MG63 (cell line): ENCODE measurements around the gene RASA3. TPM values are rescaled to one million over a fixed set of nuclear protein-coding genes. Genes with fewer than 3 reads are reported as not detected.
"Not testable (repeated sequence)": the region's sequence is repeated elsewhere in the genome, so short reads cannot be mapped to it uniquely, and the experiment has no call there.

Experiments used
- DNase-seq: peaks from one replicate; pipeline ENCODE4 v3.0.0-alpha.2; 2020
- H3K27me3 ChIP-seq: fragments of 250-450 bp; sonication (Bioruptor Pico); 2 replicates; pipeline ENCODE4 v1.5.1; 2020; ENCODE audit warnings: mild to moderate bottlenecking, moderate library complexity
- H3K36me3 ChIP-seq: fragments of 250-450 bp; sonication (Bioruptor Pico); 2 replicates; pipeline ENCODE4 v1.5.1; 2020; ENCODE audit warnings: mild to moderate bottlenecking, moderate library complexity
- H3K4me3 ChIP-seq: fragments of 250-450 bp; sonication (Bioruptor Pico); 2 replicates; pipeline ENCODE4 v1.5.1; 2020; ENCODE audit warnings: mild to moderate bottlenecking, moderate library complexity
- H3K9me3 ChIP-seq: fragments of 250-450 bp; sonication (Bioruptor Pico); 2 replicates; pipeline ENCODE4 v1.5.1; 2020; ENCODE audit warnings: mild to moderate bottlenecking, moderate library complexity
- total RNA-seq: library from RNA; depleted of rRNA; stranded (reverse); fragments of >200 nt; shearing (Covaris generic); gene quantifications from 2 replicates; pipeline ENCODE4 v1.2.3, GENCODE V29; 2014; ENCODE audit warnings: low replicate concordance

Gene RASA3
- total RNA-seq, 1 experiment from 2014 or later: 21.7 TPM

- Histone ChIP-seq H3K9me3 (no peaks in the 10 kb centered on the region), H3K4me3 (no peak overlapping the region), H3K36me3 (peaks cover 5% of the 10 kb centered on the region), H3K27me3 (no peaks in the 10 kb centered on the region)
- DNase-seq: peak; percentile 54
Observed at GRCh38 chr13:114124921-114125320, 7.5 kb downstream of the RASA3 start.

GRCh38 chr13:114124431-114124830 lies 8.0 kb downstream of the RASA3 start:
- no peak for DNase-seq
- Histone ChIP-seq H3K36me3 (peaks cover 4% of the 10 kb centered on the region), H3K9me3 (no peaks in the 10 kb centered on the region), H3K27me3 (no peaks in the 10 kb centered on the region), H3K4me3 (no peak overlapping the region)

GRCh38 chr13:114123876-114124275 lies 8.5 kb downstream of the RASA3 start:
- H3K9me3 ChIP-seq: no peaks in the 10 kb centered on the region
- no peak overlapping the region for H3K4me3 ChIP-seq
- H3K36me3 ChIP-seq: peaks cover 3% of the 10 kb centered on the region
- no peak for DNase-seq
- H3K27me3 ChIP-seq: no peaks in the 10 kb centered on the region

GRCh38 chr13:114123448-114123847 lies 9.0 kb downstream of the RASA3 start:
- no peaks in the 10 kb centered on the region for H3K9me3 ChIP-seq
- H3K36me3 ChIP-seq: peaks cover 3% of the 10 kb centered on the region
- no peak overlapping the region for H3K4me3 ChIP-seq
- no peak for DNase-seq
- no peaks in the 10 kb centered on the region for H3K27me3 ChIP-seq

- no peak overlapping the region for H3K4me3 ChIP-seq
- no peak for DNase-seq
- H3K27me3 ChIP-seq: no peaks in the 10 kb centered on the region
- peaks cover 3% of the 10 kb centered on the region for H3K36me3 ChIP-seq
- H3K9me3 ChIP-seq: no peaks in the 10 kb centered on the region
Observed at GRCh38 chr13:114122591-114123211, 9.7 kb downstream of the RASA3 start.

GRCh38 chr13:114122127-114122511 lies 10.3 kb downstream of the RASA3 start:
- H3K36me3 ChIP-seq: peaks cover 3% of the 10 kb centered on the region
- H3K4me3 ChIP-seq: no peak overlapping the region
- no peak for DNase-seq
- no peaks in the 10 kb centered on the region for H3K27me3 ChIP-seq
- H3K9me3 ChIP-seq: no peaks in the 10 kb centered on the region

GRCh38 chr13:114121496-114122126 lies 10.8 kb downstream of the RASA3 start:
- no peak overlapping the region for H3K4me3 ChIP-seq
- no peaks in the 10 kb centered on the region for H3K9me3 ChIP-seq
- no peak for DNase-seq
- peaks cover 3% of the 10 kb centered on the region for H3K36me3 ChIP-seq
- H3K27me3 ChIP-seq: no peaks in the 10 kb centered on the region

GRCh38 chr13:114121031-114121430 lies 11.4 kb downstream of the RASA3 start:
- Histone ChIP-seq H3K9me3 (no peaks in the 10 kb centered on the region), H3K4me3 (no peak overlapping the region)
- no peak for DNase-seq

GRCh38 chr13:114120591-114121011 lies 11.8 kb downstream of the RASA3 start:
- DNase-seq: no peak
- Histone ChIP-seq H3K27me3 (no peaks in the 10 kb centered on the region), H3K36me3 (peaks cover 3% of the 10 kb centered on the region), H3K9me3 (no peaks in the 10 kb centered on the region), H3K4me3 (no peak overlapping the region)

More at GRCh38 chr13:114121031-114121430, 11.4 kb downstream of the RASA3 start:
- Histone ChIP-seq H3K36me3 (peaks cover 3% of the 10 kb centered on the region), H3K27me3 (no peaks in the 10 kb centered on the region)

GRCh38 chr13:114119196-114119595 lies 13.2 kb downstream of the RASA3 start:
- peak; percentile 76 for DNase-seq
- H3K4me3 ChIP-seq: peak overlapping the region; percentile 28
- no peaks in the 10 kb centered on the region for H3K9me3 ChIP-seq
- no peaks in the 10 kb centered on the region for H3K27me3 ChIP-seq
- H3K36me3 ChIP-seq: peaks cover 10% of the 10 kb centered on the region

- no peaks in the 10 kb centered on the region for H3K27me3 ChIP-seq
- H3K9me3 ChIP-seq: no peaks in the 10 kb centered on the region
- H3K4me3 ChIP-seq: peak overlapping the region; percentile 28
- H3K36me3 ChIP-seq: peaks cover 10% of the 10 kb centered on the region
- DNase-seq: peak; percentile 53
Observed at GRCh38 chr13:114118511-114119123, 13.8 kb downstream of the RASA3 start.

GRCh38 chr13:114118086-114118485 lies 14.3 kb downstream of the RASA3 start:
- Histone ChIP-seq H3K9me3 (no peaks in the 10 kb centered on the region), H3K4me3 (no peak overlapping the region)
- DNase-seq: no peak

GRCh38 chr13:114117341-114117874 lies 15.0 kb downstream of the RASA3 start:
- not testable (repeated sequence) for H3K27me3 ChIP-seq, DNase-seq, H3K9me3 ChIP-seq, H3K4me3 ChIP-seq
- peaks cover 12% of the 10 kb centered on the region for H3K36me3 ChIP-seq

More at GRCh38 chr13:114118086-114118485, 14.3 kb downstream of the RASA3 start:
- H3K27me3 ChIP-seq: no peaks in the 10 kb centered on the region
- H3K36me3 ChIP-seq: peaks cover 12% of the 10 kb centered on the region

- no peak for DNase-seq
- H3K36me3 ChIP-seq: peaks cover 12% of the 10 kb centered on the region
- no peak overlapping the region for H3K4me3 ChIP-seq
- H3K27me3 ChIP-seq: no peaks in the 10 kb centered on the region
- no peaks in the 10 kb centered on the region for H3K9me3 ChIP-seq
Observed at GRCh38 chr13:114116734-114117133, 15.7 kb downstream of the RASA3 start.

- no peak overlapping the region for H3K4me3 ChIP-seq
- H3K36me3 ChIP-seq: peaks cover 12% of the 10 kb centered on the region
- H3K9me3 ChIP-seq: no peaks in the 10 kb centered on the region
- DNase-seq: no peak
- H3K27me3 ChIP-seq: no peaks in the 10 kb centered on the region
Observed at GRCh38 chr13:114115796-114116195, 16.6 kb downstream of the RASA3 start.

- Histone ChIP-seq H3K9me3 (no peaks in the 10 kb centered on the region), H3K36me3 (peaks cover 9% of the 10 kb centered on the region), H3K27me3 (no peaks in the 10 kb centered on the region), H3K4me3 (no peak overlapping the region)
- DNase-seq: peak; percentile 54
Observed at GRCh38 chr13:114115191-114115671, 17.2 kb downstream of the RASA3 start.

- not testable (repeated sequence) for H3K36me3 ChIP-seq, DNase-seq, H3K27me3 ChIP-seq, H3K9me3 ChIP-seq, H3K4me3 ChIP-seq
Observed at GRCh38 chr13:114114666-114115065, 17.8 kb downstream of the RASA3 start.
